Right renal cortex interstitium (tissue), 3 donors: Measurements from ENCODE around the gene KLF5. TPM values are rescaled to one million over a fixed set of nuclear protein-coding genes. Genes with fewer than 3 reads are reported as not detected.

Experiments
- DNase-seq, 3 donors: peaks; one replicate each; pipeline ENCODE4 v3.0.0-alpha.2; 2013; ENCODE audit warnings: low read depth in 3 of 3, low spot score in 2 of 3
- polyA plus RNA-seq, 3 donors: library from polyadenylated mRNA; unstranded; fragments of 120-200 nt; gene quantifications; one replicate each; pipeline ENCODE4 v1.2.1, GENCODE V29; 2013; ENCODE audit not compliant: insufficient read length in 3 of 3

KLF5 gene
- polyA plus RNA-seq, 3 donors: 23.1 to 30.7 (median 29.3) TPM

GRCh38 chr13:73058432-73058735 lies 421 bp upstream of the KLF5 start:
- DNase-seq: no peak

- peak in 1 of 3 donors; percentile 56 for DNase-seq
Measured at GRCh38 chr13:73059460-73060250, 850 bp downstream of the KLF5 start.

DNA sequence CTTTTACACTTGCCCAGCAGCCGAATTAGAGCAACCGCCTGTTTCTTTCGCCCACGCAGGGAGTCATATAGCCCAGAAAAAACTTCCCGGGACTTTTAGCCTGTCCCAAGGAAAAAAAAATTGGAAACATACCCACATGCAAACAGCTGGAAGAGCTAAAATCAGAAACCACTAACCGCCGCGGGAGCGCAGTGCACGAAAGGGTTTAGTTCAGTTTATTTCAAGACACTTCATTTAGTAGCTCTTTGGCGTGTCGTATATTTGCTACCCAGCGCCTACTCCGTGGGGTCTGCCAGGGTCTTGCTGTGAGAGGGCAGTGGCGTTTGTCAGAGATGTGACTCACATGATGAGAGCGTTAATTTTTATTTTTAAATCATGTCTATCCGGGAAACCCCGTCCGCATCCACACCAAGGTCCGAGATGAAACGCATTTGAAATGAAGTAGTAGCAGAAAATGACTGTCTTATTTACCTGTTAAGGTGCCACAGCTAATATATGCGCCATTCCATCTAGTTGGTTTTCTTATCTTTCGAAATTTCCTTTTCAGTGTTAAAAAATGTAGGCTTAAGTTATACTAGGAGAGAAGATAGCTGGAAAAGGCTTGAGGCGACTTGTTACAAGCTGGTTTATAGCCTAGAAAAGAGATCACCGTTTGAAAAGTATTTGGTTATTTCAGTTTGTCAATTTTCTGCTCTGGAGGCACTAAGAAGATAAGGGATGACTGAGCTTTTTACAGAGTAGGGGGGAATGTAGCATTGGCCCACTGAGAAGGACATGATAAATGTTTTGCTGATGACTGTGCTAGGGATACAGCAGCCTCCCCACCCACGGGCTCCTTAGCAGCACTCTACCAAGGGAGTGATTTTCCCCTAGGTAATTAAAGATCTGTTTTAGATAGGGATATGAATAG lies 1.7 kb downstream of the KLF5 start:
- peak in 1 of 3 donors; percentile 41 for DNase-seq

DNA sequence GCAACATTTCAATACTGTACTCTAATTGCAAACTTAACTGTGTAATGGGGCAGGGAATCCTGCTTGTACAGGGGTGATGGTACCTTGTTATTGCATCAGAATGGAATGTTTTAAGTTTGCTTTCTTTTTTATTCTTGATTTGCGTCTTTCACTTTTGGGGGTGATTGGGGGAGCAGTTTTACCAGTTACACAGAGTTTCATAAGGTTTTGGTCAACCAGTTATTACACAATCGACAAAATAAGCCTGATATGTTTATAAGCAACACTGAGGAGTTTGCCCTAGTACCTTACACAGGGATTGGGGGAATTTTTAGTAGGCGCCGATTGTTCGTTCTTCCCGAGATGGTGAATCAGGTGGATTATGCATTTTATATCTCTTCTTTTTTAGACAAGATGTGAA lies 2.7 kb downstream of the KLF5 start:
- DNase-seq: no peak

- DNase-seq: no peak
Measured at GRCh38 chr13:73061876-73062275, 3.1 kb downstream of the KLF5 start.

- no peak for DNase-seq
Measured at GRCh38 chr13:73062468-73062867, 3.7 kb downstream of the KLF5 start.

DNA sequence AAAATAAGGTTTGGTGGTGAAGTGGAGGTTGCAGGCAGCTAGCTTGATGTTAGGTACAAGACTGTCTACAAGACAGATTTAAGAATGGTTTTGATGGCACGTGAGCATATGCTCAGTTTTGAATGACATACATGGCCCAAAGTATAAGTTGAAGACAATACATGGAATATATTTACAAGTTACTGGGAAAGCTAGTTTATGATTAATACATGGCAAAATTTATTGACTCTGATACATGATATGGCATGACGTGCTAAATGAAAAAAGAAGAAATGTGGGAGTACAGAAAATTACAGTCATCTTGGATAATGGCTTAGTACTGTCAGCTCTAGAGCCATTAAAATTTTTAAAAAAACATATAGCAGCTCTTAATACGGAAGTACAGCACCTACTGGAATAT lies 4.4 kb downstream of the KLF5 start:
- DNase-seq: no peak

- DNase-seq: no peak
Measured at GRCh38 chr13:73065036-73065435, 6.2 kb downstream of the KLF5 start.

DNA sequence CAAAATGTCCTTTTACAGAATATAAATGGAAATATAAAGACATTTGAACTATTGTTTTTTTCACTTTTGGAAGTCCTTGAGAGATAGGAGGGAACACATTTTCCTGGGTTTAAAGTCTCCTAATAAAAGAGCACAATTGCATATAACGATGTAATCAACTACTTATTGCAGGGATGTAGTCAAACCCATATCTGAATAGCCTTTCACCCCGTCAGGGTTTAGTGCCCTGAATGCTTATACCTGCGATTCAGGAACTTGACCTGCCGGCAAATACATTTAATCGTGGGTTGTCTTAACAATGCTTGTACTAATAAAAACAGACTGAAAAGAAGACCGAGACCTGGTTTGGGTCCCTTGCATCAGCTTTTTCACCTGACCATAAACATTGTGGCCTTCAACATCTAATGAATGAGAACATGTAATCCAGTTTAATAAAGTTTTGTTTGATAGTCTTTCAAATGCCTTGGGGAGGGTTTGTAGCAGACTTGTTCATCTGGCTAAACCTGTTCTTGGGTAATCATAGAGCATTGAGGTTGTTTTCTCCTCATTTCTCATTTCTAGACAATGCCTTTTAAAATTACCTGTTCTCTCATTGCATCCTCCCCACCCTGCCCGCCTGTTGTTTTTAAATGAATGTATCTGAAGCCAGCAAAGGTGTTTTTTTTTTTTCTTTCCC lies 7.0 kb downstream of the KLF5 start:
- DNase-seq: no peak

- no peak for DNase-seq
Measured at GRCh38 chr13:73069206-73069805, 10.5 kb downstream of the KLF5 start.

GRCh38 chr13:73070451-73071098 lies 11.8 kb downstream of the KLF5 start:
- DNase-seq: no peak

DNA sequence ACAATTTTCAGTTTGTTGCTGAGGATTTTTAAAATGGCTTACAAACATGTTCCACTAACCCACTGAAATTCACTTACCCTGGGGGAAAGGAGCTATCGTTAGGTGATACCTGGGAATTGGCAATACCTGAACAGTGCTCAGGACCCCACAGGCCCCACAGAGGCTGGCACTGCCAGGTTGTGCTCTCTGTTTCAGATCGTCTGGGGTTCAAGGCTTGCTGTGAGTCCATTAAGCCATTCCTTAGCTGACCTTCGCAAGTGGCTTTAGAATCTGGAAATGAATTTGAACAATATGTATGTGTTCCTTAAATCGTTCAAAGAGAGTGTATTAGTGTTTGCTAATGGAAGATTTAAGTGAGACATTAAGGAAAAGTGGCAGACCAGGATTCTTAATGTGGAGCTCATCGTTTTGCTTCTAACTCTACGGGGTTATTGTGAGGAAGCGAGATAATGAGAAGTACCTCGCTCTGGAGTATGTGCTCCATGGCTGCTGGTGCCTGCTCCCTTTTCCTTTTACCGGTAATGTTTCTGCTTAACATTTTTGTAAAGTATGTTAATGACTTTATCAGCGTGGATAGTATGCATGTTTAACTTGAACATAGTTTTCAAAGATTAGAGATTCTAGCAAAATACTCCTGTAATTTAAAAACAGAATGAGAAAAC lies 13.6 kb downstream of the KLF5 start:
- DNase-seq: no peak

DNA sequence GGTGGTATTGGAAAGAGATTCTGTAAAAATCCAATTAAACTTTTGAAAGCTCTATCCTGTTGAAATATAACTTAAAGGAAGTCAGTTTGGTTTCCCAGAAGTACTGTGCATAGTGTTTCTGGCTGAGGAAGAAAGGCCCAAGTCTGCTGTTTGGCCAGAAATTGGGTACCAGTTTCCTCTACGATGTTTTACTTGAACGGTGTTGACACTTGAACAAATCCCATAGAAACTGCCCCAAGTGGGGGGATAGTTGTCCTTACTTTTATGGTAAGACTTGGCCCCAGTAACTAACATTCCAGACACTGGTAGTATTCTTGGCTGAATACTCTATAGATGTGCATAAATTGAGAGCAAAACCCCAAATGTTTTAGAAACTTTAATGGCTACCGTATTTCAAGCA lies 14.2 kb downstream of the KLF5 start:
- no peak for DNase-seq

DNA sequence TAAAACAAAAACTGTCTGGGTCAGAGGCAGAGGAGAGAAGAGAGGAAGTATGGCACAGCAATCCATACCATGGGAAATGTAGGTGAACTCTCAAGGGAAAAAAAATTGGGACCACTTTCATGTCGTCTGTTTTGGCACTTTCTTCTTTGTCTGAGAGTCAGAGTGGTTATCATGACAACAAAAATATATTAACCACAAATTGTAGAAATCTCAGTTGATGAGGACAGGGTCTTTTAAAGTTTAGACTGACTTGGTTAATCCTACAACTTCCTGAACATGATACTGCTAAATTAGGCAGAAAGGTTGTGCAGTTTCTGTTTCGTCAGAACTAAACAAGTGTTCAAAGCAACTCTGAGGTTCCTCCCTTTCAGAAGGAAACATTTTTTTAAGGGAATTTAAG lies 15.2 kb downstream of the KLF5 start:
- no peak for DNase-seq

- no peak for DNase-seq
Measured at GRCh38 chr13:73074926-73075325, 16.1 kb downstream of the KLF5 start.

DNA sequence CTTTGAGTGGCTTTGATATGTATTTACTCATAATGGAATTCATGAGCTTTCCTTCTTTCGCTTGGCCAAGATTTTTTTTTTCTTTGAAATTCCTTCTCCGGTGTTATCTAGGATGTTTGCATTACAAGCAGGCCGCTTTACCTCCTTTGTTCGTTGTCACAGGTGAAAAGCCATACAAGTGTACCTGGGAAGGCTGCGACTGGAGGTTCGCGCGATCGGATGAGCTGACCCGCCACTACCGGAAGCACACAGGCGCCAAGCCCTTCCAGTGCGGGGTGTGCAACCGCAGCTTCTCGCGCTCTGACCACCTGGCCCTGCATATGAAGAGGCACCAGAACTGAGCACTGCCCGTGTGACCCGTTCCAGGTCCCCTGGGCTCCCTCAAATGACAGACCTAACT lies 16.7 kb downstream of the KLF5 start:
- DNase-seq: no peak

DNA sequence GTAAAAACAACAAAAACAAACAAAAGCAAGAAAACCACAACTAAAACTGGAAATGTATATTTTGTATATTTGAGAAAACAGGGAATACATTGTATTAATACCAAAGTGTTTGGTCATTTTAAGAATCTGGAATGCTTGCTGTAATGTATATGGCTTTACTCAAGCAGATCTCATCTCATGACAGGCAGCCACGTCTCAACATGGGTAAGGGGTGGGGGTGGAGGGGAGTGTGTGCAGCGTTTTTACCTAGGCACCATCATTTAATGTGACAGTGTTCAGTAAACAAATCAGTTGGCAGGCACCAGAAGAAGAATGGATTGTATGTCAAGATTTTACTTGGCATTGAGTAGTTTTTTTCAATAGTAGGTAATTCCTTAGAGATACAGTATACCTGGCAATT lies 17.1 kb downstream of the KLF5 start:
- DNase-seq: no peak

DNA sequence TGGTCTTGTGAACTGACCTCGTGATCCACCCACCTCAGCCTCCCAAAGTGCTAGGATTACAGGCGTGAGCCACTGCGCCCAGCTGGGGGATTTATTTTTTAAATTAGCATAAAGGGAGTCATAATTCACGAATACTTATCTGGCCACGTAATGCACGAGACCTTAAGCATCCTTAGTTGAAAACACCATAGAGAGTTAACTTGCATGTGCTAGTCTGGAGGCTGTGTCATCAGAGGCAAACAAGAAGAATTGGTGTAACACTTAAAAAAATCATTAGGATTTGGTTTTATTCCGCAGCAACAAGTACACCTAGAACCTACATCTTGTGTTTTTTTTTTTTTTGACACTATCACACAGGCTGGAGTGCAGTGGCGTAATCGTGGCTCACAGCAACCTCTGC lies 19.1 kb downstream of the KLF5 start:
- no peak for DNase-seq

DNA sequence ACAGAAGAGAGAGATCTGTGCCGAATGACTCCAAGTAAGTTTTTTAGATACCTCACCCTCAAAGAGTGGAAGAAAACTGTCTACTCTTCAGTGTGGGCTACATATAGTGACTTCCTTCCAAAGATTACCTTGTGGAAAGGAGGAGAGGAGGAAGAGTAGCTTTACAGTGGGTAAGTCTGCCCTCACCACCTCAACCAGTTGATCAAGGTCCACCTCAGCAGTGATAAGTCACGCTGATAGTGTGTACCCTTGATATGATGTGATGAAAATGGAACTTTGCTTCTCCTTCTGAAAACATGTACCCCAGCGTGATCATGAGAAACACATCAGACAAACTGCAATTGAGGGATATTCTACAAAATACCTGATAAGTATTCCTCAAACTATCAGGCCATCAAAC lies 20.6 kb downstream of the KLF5 start:
- DNase-seq: no peak

GRCh38 chr13:73081256-73081915 lies 22.6 kb downstream of the KLF5 start:
- DNase-seq: no peak
